Thyroid gland (tissue), 4 donors: ENCODE data around the gene SPR.

Experiments
- POLR2A ChIP-seq, 2 donors: fragments of 450-650 bp; IDR thresholded peaks; one replicate each; pipeline ENCODE4 v1.6.1; 2017; ENCODE audit warnings: antibody characterized with exemption in 2 of 2, mild to moderate bottlenecking in 2 of 2, moderate library complexity in 1 of 2
- TF ChIP-seq, protein P1 (sequence below), 6 experiments: fragments of 200-600 bp in 3 of 6; fragments of 450-650 bp in 3 of 6; sonication (generic) in 3 of 6; IDR thresholded peaks; one replicate each; pipeline ENCODE4 v1.5.1; 2016 to 2019; ENCODE audit warnings: antibody characterized with exemption in 6 of 6, mild to moderate bottlenecking in 2 of 6, inconsistent platforms in 1 of 6, moderate library complexity in 1 of 6

DNA sequence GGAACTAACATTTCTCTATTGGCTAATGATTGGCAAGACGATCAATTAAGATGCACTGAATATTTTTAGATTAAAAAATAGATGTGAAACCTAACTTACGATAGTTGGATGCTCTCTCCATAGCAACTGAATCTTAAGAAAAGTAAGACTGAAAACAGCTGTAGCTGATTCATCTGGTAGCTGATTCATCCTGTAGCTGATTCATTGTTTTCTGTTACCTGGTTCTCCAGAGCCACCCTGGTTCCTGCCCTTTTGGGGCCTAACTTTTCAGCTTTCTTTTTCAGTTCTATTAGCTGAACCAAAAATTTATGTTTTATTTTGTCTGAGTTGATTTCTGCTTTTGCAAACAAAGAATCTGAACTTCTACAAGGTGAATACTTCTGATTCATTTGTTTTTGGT, 22.7 kb upstream of the SPR start:
- TF ChIP-seq, protein P1, sequence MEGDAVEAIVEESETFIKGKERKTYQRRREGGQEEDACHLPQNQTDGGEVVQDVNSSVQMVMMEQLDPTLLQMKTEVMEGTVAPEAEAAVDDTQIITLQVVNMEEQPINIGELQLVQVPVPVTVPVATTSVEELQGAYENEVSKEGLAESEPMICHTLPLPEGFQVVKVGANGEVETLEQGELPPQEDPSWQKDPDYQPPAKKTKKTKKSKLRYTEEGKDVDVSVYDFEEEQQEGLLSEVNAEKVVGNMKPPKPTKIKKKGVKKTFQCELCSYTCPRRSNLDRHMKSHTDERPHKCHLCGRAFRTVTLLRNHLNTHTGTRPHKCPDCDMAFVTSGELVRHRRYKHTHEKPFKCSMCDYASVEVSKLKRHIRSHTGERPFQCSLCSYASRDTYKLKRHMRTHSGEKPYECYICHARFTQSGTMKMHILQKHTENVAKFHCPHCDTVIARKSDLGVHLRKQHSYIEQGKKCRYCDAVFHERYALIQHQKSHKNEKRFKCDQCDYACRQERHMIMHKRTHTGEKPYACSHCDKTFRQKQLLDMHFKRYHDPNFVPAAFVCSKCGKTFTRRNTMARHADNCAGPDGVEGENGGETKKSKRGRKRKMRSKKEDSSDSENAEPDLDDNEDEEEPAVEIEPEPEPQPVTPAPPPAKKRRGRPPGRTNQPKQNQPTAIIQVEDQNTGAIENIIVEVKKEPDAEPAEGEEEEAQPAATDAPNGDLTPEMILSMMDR (IDR thresholded peaks at IDR 0.05) = no peak
- TF ChIP-seq POLR2A (IDR thresholded peaks at IDR 0.05) = no peak
